ENCODE data around the gene LBR.

Gene LBR

DNA sequence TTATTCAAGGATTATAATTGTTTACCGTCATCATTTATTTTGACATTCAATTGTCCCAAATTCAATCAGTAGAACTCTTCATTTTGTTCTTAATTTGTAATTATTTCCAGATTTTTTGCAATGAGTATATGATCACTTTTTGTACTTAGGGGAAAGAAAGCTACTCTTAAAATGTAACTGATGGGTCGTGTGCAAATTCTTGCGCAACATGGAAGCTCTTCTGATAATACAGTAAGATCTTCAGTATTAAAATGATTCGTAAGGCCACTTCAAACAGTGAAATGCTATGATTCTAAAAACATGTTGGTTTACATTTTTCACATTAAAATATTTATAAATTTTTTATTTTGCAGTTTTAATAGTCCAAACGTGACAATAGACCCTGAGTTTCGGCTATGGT, 63.4 kb downstream of the LBR start:
- no peak for DNase-seq (ENCODE audit: insufficient read length, low spot score)
- FAIRE-seq, result no peak
- TF ChIP-seq, protein P1, sequence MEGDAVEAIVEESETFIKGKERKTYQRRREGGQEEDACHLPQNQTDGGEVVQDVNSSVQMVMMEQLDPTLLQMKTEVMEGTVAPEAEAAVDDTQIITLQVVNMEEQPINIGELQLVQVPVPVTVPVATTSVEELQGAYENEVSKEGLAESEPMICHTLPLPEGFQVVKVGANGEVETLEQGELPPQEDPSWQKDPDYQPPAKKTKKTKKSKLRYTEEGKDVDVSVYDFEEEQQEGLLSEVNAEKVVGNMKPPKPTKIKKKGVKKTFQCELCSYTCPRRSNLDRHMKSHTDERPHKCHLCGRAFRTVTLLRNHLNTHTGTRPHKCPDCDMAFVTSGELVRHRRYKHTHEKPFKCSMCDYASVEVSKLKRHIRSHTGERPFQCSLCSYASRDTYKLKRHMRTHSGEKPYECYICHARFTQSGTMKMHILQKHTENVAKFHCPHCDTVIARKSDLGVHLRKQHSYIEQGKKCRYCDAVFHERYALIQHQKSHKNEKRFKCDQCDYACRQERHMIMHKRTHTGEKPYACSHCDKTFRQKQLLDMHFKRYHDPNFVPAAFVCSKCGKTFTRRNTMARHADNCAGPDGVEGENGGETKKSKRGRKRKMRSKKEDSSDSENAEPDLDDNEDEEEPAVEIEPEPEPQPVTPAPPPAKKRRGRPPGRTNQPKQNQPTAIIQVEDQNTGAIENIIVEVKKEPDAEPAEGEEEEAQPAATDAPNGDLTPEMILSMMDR (IDR thresholded peaks at IDR 0.05; ENCODE audit: insufficient read depth, missing control alignments), result no peak

DNA sequence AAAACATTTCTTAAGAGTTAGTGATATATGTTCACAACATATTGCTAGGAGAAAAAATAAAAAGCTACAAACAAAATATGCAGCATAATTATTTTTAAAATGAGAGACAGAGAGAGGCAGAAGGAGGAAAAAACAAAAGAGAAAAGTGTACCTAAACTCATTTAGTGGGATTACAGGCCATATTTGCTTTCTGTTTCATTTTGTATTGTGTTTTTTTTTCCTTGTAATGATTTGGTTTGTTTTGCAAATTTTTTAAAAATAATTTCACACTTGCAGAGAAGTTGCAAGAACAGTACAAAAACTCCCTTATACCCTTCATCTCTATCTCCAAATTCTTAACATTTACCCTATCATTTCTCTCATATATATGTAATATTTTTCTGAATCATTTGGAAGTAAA, 65.0 kb downstream of the LBR start:
- TF ChIP-seq, protein P1 (IDR thresholded peaks at IDR 0.05; ENCODE audit: insufficient read depth, missing control alignments), result no peak
- FAIRE-seq (no peak), DNase-seq (ENCODE audit: insufficient read length, low spot score) (no peak)

DNA sequence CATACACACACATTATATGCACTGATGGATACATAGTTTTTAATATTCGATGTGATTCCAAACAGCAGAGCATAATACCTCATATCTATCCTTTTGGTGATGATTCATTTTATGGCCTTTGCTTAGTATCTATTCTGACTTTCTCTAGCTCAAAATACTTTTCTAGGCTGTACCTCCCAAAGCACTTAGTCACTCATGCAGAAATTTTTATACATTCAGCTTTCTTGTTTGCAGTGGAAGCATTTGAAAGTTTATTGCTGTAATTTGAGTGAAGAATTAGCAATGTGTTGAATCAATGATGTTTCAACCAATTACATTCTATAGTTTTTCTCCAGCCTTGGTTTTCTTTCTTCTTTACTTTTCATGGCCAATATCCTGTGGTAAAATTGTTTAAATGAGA, 66.7 kb downstream of the LBR start:
- TF ChIP-seq, protein P1 (IDR thresholded peaks at IDR 0.05; ENCODE audit: insufficient read depth, missing control alignments), result no peak
- DNase-seq (ENCODE audit: insufficient read length, low spot score) (no peak), FAIRE-seq (no peak)

DNA sequence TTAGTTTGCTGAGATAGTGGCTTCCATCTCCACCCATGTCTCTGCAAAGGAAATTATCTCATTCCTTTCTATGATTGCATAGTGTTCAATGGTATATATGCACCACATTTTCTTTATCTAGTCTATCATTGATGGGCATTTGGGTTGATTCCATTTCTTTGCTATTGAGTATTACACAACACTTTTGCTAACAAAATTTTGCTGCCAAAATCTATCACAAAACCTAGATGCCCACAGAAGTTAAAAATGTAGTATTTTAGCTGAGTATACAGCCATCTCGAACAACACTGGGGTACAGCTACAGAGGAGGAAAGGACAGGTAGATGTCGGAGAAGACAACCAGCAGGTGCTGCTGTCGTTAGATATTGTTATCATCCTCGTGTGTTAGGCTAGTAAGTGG, 67.7 kb downstream of the LBR start:
- DNase-seq (ENCODE audit: insufficient read length, low spot score), result no peak
- TF ChIP-seq, protein P1 (IDR thresholded peaks at IDR 0.05; ENCODE audit: insufficient read depth, missing control alignments), result no peak
- FAIRE-seq, result no peak

DNA sequence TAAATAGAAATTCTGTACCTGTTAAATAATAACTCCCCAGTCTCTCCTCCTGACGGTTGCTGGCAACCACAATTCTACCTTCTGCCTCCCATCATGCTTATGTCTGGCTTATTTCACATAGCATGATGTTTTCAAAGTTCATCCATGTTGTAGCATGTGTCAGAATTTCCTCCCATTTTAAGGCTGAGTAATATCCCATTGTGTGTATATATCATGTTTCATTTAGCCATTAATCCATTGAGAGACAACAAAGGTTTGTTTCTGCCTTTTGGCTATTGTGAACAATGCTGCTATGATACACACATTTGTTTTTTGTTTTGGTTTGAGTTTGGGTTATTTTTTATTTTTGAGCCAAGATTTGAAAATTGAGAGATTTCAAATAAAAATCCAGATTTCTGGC, 72.0 kb downstream of the LBR start:
- peak; percentile 16 for FAIRE-seq
- TF ChIP-seq, protein P1 (IDR thresholded peaks at IDR 0.05; ENCODE audit: insufficient read depth, missing control alignments), result no peak

DNA sequence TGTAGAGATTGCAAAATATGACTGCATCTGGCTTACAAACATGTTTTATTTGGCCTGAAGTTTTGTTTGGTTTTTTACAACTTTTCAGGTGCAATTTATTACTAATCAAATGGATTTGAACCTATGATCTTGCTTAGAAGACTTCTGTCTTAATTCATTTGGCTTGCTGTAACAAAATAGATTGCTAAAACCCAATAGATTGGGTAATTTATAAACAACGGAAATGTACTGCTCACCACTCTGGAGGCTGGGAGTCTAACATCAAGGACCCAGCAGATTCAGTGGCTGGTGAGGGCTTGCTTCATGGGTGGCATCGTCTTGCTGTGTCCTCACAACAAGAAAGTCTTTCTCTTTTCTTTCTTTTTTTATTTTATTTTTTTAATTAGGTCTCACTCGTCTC, 72.9 kb downstream of the LBR start:
- FAIRE-seq (no peak), DNase-seq (ENCODE audit: insufficient read length, low spot score) (no peak)
- TF ChIP-seq, protein P1 (IDR thresholded peaks at IDR 0.05; ENCODE audit: insufficient read depth, missing control alignments), result no peak

More for the DNA sequence above, 72.0 kb downstream of the LBR start:
- DNase-seq (ENCODE audit: insufficient read length, low spot score), result no peak
